K562 (cell line): Measurements from ENCODE around the gene PADI1. TPM values are rescaled to one million over a fixed set of nuclear protein-coding genes. Genes with fewer than 3 reads are reported as not detected.

Experiments used
- ATAC-seq: fragments of 200-7000 bp; cut with Tn5 transposase; 3 replicates; pipeline ENCODE4 v1.9.1; 2020; ENCODE audit warnings: moderate library complexity
- BruUV-seq: library from RNA; stranded (reverse); fragments of 400-500 nt; replicated peaks from 2 replicates; lab custom pipeline; 2021; lab: Mats Ljungman, UMichigan
- CTCF ChIA-PET: fragments of 300-600 bp; formaldehyde crosslinking; extraction: SDS; loops from one replicate; lab custom pipeline; 2021; ENCODE audit warnings: low intra/inter-chr PET ratio; lab: Yijun Ruan, JAX
- POLR2A ChIA-PET: fragments of 300-600, 350-650 bp; sonication (Branson Sonifier 250); formaldehyde crosslinking; extraction: SDS; loops from one replicate; lab custom pipeline; 2021; ENCODE audit warnings: antibody characterized with exemption, inconsistent platforms; lab: Yijun Ruan, JAX
- DNase-seq, 4 experiments: peaks; one replicate each; pipeline versions ENCODE4 v3.0.0 to v3.0.0-alpha.2; 2011 to 2018; ENCODE audit warnings: low spot score in 3 of 4, mixed read lengths in 3 of 4; ENCODE audit errors: extremely low read depth in 1 of 4
- FAIRE-seq: peaks from 2 replicates; lab custom pipeline; 2011; peaks lifted over from hg19 to GRCh38; lab: Jason Lieb, UNC
- H2AFZ ChIP-seq: 2 replicates; pipeline ENCODE4 v1.6.0; 2011; ENCODE audit warnings: low read depth, low read length, control low read depth, inconsistent platforms
- H3K27ac ChIP-seq: fragments of 200-600 bp; 3 replicates; pipeline ENCODE4 v1.8.0; 2011; ENCODE audit warnings: low read depth, mild to moderate bottlenecking, control low read depth, inconsistent platforms, low read length, moderate library complexity, mixed read lengths; ENCODE audit errors: extremely low read depth
- H3K27me3 ChIP-seq, 2 experiments: fragments of 300-600 bp in 1 of 2; 2 replicates in 1 of 2; 3 replicates in 1 of 2; pipeline versions ENCODE4 v1.6.0 to v1.8.0; 2011; ENCODE audit warnings: inconsistent platforms in 2 of 2, low read length in 2 of 2, mild to moderate bottlenecking in 1 of 2, mixed read lengths in 1 of 2, moderate library complexity in 1 of 2; ENCODE audit not compliant: control insufficient read depth in 2 of 2, insufficient read depth in 2 of 2
- H3K36me3 ChIP-seq: fragments of 300-600 bp; 3 replicates; pipeline ENCODE4 v1.8.0; 2011; ENCODE audit warnings: mild to moderate bottlenecking, low read length, inconsistent platforms; ENCODE audit not compliant: control insufficient read depth, insufficient read depth
- H3K4me1 ChIP-seq, 2 experiments: fragments of 200-600 bp in 1 of 2; replicated peaks in 1 of 2; 2 replicates in 1 of 2; 3 replicates in 1 of 2; pipeline versions ENCODE4 v1.5.1 to v1.8.0; 2011; ENCODE audit warnings: inconsistent platforms in 2 of 2, low read length in 2 of 2, mild to moderate bottlenecking in 1 of 2, mixed read lengths in 1 of 2, moderate library complexity in 1 of 2; ENCODE audit not compliant: control insufficient read depth in 2 of 2, insufficient read depth in 2 of 2
- H3K4me2 ChIP-seq: 2 replicates; pipeline ENCODE4 v1.6.1; 2011; ENCODE audit warnings: low read length, control low read depth, inconsistent platforms, mixed read lengths; ENCODE audit not compliant: insufficient read depth
- H3K4me3 ChIP-seq: fragments of 200-600 bp; sonication (generic), shearing (Covaris generic); 2 replicates; pipeline ENCODE4 v1.5.1; 2016; ENCODE audit warnings: control low read depth, inconsistent platforms
- H3K79me2 ChIP-seq: fragments of 200-600 bp; 3 replicates; pipeline ENCODE4 v1.8.0; 2011; ENCODE audit warnings: low read length, inconsistent platforms; ENCODE audit not compliant: control insufficient read depth, insufficient read depth
- H3K9ac ChIP-seq, 2 experiments: 2 replicates each; pipeline versions ENCODE4 v1.6.0 to v1.6.1; 2011; ENCODE audit warnings: low read depth in 2 of 2, low read length in 2 of 2, control low read depth in 1 of 2, inconsistent platforms in 1 of 2, mild to moderate bottlenecking in 1 of 2, mixed read lengths in 1 of 2; ENCODE audit not compliant: insufficient read depth in 1 of 2
- H3K9me1 ChIP-seq: one replicate; pipeline ENCODE4 v1.6.0; 2011; ENCODE audit warnings: inconsistent platforms, mild to moderate bottlenecking, low read length, moderate library complexity; ENCODE audit not compliant: control insufficient read depth, insufficient read depth
- H3K9me3 ChIP-seq: replicated peaks from 2 replicates; pipeline ENCODE4 v1.5.1; 2011; ENCODE audit warnings: low read depth, low read length, inconsistent platforms; ENCODE audit not compliant: control insufficient read depth, insufficient read depth
- H4K20me1 ChIP-seq: replicated peaks from 2 replicates; pipeline ENCODE4 v1.6.1; 2011; ENCODE audit warnings: low read length, inconsistent platforms, mixed read lengths; ENCODE audit not compliant: control insufficient read depth, insufficient read depth
- BRD9 ChIP-seq: fragments of 450-650 bp; IDR thresholded peaks from 2 replicates; pipeline ENCODE4 v1.6.1; 2018; ENCODE audit warnings: low read depth; ENCODE audit not compliant: partially characterized antibody
- CAMTA2 ChIP-seq: fragments of 250-450 bp; sonication (Bioruptor Pico); conservative IDR thresholded peaks from 2 replicates; pipeline ENCODE4 v1.5.1; 2022
- CEBPB ChIP-seq: fragments of 450-650 bp; IDR thresholded peaks from 2 replicates; pipeline ENCODE4 v1.6.1; 2016; ENCODE audit warnings: missing genetic modification characterization, missing compliant biosample characterization
- CTBP1 ChIP-seq: fragments of 450-650 bp; IDR thresholded peaks from 2 replicates; pipeline ENCODE4 v1.6.1; 2016; ENCODE audit warnings: borderline replicate concordance
- HDGF ChIP-seq: fragments of 450-650 bp; IDR thresholded peaks from 2 replicates; pipeline ENCODE4 v1.6.1; 2016
- HIVEP1 ChIP-seq: fragments of 250-450 bp; sonication (Bioruptor Pico); IDR thresholded peaks from 2 replicates; pipeline ENCODE4 v1.4.0; 2020; ENCODE audit warnings: mild to moderate bottlenecking
- NFATC3 ChIP-seq: fragments of 450-650 bp; IDR thresholded peaks from 2 replicates; pipeline ENCODE4 v1.6.1; 2017; ENCODE audit warnings: mild to moderate bottlenecking
- NFXL1 ChIP-seq: fragments of 450-650 bp; formaldehyde crosslinking; IDR thresholded peaks from 2 replicates; pipeline ENCODE4 v1.4.0; 2021; ENCODE audit warnings: mild to moderate bottlenecking
- PTTG1 ChIP-seq: fragments of 450-650 bp; IDR thresholded peaks from 2 replicates; pipeline ENCODE4 v1.6.1; 2016; ENCODE audit warnings: low read depth, mild to moderate bottlenecking, missing genetic modification characterization, missing compliant biosample characterization
- SRSF3 ChIP-seq: fragments of 200-400 bp; formaldehyde crosslinking; IDR thresholded peaks from 2 replicates; pipeline ENCODE4 v1.6.1; 2016; ENCODE audit warnings: mild to moderate bottlenecking, low read length, moderate library complexity; ENCODE audit not compliant: insufficient read depth
- ZKSCAN3 ChIP-seq: fragments of 250-450 bp; sonication (Bioruptor Pico); IDR thresholded peaks from 2 replicates; pipeline ENCODE4 v1.4.0; 2020
- ZNF174 ChIP-seq: fragments of 250-450 bp; sonication (Bioruptor Pico); IDR thresholded peaks from 2 replicates; pipeline ENCODE4 v1.4.0; 2020; ENCODE audit warnings: mild to moderate bottlenecking
- ZNF717 ChIP-seq: fragments of 250-450 bp; sonication (Bioruptor Pico); IDR thresholded peaks from 2 replicates; pipeline ENCODE4 v1.5.0; 2021
- WGBS: fragments of 100-300 bp; shearing (Covaris generic); methylation state at CpG from one replicate; pipeline ENCODE4 v1.1.6; 2016; ENCODE audit warnings: low coverage, mixed read lengths; ENCODE audit not compliant: insufficient coverage; ENCODE audit errors: missing lambda C conversion rate; 5-methylcytosine and 5-hydroxymethylcytosine counted together
- in situ Hi-C: fragments of 300-500 bp; cut with MboI; formaldehyde crosslinking; loops from 4 replicates; pipeline ENCODE4 v1.15.0; 2018; ENCODE audit warnings: inconsistent platforms, mixed read lengths
- intact Hi-C: fragments of 100-400 bp; cut with micrococcal nuclease; formaldehyde crosslinking; loops from 2 replicates; pipeline ENCODE4 v1.14.2; 2022
- polyA plus RNA-seq, 8 experiments: library from polyadenylated mRNA; depleted of rRNA in 4 of 8; stranded (reverse) in 5 of 8; unstranded in 3 of 8; fragments of >200 nt; fragmentation: Nextera tagmentation in 2 of 8; fragmentation: Illumina TruSeq in 1 of 8; extraction: Ambion mirVana in 2 of 8; extraction: Trizol in 1 of 8; gene quantifications; 2 replicates each; pipeline versions ENCODE4 v1.2.1 to v1.2.3, GENCODE V29; 2011 to 2014; ENCODE audit warnings: inconsistent platforms in 1 of 8, missing spikeins in 1 of 8
- total RNA-seq, 7 experiments: library from RNA; depleted of rRNA in 6 of 7; stranded (reverse); fragments of >200 nt in 6 of 7; fragmentation: Illumina TruSeq in 2 of 7; extraction: Trizol in 2 of 7; gene quantifications; 2 replicates each; pipeline versions ENCODE4 v1.2.1 to v1.2.3, GENCODE V29; 2011 to 2021; ENCODE audit warnings: low replicate concordance in 1 of 7
- TF ChIP-seq, protein P1 (sequence below), 2 experiments: fragments of 450-650 bp; conservative IDR thresholded peaks; 2 replicates each; pipeline ENCODE4 v1.6.1; 2017; ENCODE audit warnings: mild to moderate bottlenecking in 2 of 2, moderate library complexity in 2 of 2
- TF ChIP-seq, protein P2 (sequence below): fragments of 450-650 bp; formaldehyde crosslinking; IDR thresholded peaks from 2 replicates; pipeline ENCODE4 v1.4.0; 2020; ENCODE audit warnings: mild to moderate bottlenecking
- TF ChIP-seq, protein P3 (sequence below): sonication (generic); formaldehyde crosslinking; IDR thresholded peaks from 2 replicates; pipeline ENCODE4 v1.8.0; 2023; ENCODE audit warnings: missing genetic modification reagents, mild to moderate bottlenecking, borderline replicate concordance
- TF ChIP-seq, protein P4 (sequence below): fragments of 250-450 bp; sonication (Bioruptor Pico); IDR thresholded peaks from 2 replicates; pipeline ENCODE4 v1.8.0; 2021; ENCODE audit warnings: borderline replicate concordance, mild to moderate bottlenecking, moderate library complexity; ENCODE audit not compliant: poor library complexity, severe bottlenecking

PADI1 gene
- total and polyA plus RNA-seq, 9 of the 15 experiments (the other 6 are each of a cell fraction or from before 2014, with no cell fraction given) = not detected

DNA sequence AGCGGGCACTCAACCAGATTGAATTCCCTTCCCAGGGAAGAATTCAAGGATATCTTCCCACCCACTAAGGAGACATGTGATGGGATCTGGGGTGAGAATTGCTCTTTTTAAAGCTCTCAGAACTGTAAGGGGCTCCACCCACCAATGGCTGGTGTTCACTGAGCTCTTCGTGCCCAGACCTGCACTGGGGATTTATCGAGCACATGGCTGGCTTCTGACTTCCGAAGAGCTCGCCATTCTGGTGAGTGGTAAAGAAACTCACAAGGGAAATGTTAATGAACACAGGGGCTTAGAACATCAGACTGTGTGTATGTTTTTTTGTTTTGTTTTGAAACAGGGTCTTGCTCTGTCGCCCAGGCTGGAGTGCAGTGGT, 53.8 kb downstream of the PADI1 start:
- in situ Hi-C loops (no loop called here), intact Hi-C loops (no loop called here)
- no peaks in the 10 kb centered on the region for H3K9me1 ChIP-seq
- H3K79me2 ChIP-seq = no peaks in the 10 kb centered on the region
- WGBS = 1% methylated on average over 6 of the region's 6 CpGs
- no peaks in the 10 kb centered on the region for H3K36me3 ChIP-seq
- H3K27me3 ChIP-seq = peaks cover 9 to 60% of the 10 kb centered on the region in 2 experiments; a peak in 4 of 5 replicates
- no TSS peak for BruUV-seq
- H4K20me1 ChIP-seq = peaks cover 9% of the 10 kb centered on the region
- H3K4me3 ChIP-seq = no peak overlapping the region
- H3K4me1 ChIP-seq = no peaks in the 10 kb centered on the region
- H3K9ac ChIP-seq = no peak overlapping the region
- no peak for DNase-seq
- H3K4me2 ChIP-seq = no peak overlapping the region
- ChIA-PET CTCF (no interaction called here), POLR2A (interaction anchor here (1.2 to 1.4 kb wide), 2 partner anchors 9 to 11 kb away, joined by 4 to 6 read pairs; no protein-coding TSS in a partner anchor)
- no peaks in the 10 kb centered on the region for H3K9me3 ChIP-seq
- no peak overlapping the region for H2AFZ ChIP-seq
- ATAC-seq = no peak
- no peak overlapping the region for H3K27ac ChIP-seq
- FAIRE-seq = no peak
- TF ChIP-seq ZKSCAN3 (no peak), PTTG1 (tag) (no peak), NFATC3 (no peak), BRD9 (no peak), CEBPB (tag) (no peak), CAMTA2 (CRISPR knock-in tag) (no peak), ZNF717 (CRISPR knock-in tag) (no peak), ZNF174 (CRISPR knock-in tag) (no peak), CTBP1 (no peak), NFXL1 (CRISPR knock-in tag) (no peak), SRSF3 (no peak), HIVEP1 (CRISPR knock-in tag) (no peak), HDGF (no peak)
- TF ChIP-seq, protein P1, sequence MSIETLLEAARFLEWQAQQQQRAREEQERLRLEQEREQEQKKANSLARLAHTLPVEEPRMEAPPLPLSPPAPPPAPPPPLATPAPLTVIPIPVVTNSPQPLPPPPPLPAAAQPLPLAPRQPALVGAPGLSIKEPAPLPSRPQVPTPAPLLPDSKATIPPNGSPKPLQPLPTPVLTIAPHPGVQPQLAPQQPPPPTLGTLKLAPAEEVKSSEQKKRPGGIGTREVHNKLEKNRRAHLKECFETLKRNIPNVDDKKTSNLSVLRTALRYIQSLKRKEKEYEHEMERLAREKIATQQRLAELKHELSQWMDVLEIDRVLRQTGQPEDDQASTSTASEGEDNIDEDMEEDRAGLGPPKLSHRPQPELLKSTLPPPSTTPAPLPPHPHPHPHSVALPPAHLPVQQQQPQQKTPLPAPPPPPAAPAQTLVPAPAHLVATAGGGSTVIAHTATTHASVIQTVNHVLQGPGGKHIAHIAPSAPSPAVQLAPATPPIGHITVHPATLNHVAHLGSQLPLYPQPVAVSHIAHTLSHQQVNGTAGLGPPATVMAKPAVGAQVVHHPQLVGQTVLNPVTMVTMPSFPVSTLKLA (conservative IDR thresholded peaks at IDR 0.05) = no peak
- TF ChIP-seq, protein P2, sequence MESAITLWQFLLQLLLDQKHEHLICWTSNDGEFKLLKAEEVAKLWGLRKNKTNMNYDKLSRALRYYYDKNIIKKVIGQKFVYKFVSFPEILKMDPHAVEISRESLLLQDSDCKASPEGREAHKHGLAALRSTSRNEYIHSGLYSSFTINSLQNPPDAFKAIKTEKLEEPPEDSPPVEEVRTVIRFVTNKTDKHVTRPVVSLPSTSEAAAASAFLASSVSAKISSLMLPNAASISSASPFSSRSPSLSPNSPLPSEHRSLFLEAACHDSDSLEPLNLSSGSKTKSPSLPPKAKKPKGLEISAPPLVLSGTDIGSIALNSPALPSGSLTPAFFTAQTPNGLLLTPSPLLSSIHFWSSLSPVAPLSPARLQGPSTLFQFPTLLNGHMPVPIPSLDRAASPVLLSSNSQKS (CRISPR knock-in tag) = no peak
- TF ChIP-seq, protein P3, sequence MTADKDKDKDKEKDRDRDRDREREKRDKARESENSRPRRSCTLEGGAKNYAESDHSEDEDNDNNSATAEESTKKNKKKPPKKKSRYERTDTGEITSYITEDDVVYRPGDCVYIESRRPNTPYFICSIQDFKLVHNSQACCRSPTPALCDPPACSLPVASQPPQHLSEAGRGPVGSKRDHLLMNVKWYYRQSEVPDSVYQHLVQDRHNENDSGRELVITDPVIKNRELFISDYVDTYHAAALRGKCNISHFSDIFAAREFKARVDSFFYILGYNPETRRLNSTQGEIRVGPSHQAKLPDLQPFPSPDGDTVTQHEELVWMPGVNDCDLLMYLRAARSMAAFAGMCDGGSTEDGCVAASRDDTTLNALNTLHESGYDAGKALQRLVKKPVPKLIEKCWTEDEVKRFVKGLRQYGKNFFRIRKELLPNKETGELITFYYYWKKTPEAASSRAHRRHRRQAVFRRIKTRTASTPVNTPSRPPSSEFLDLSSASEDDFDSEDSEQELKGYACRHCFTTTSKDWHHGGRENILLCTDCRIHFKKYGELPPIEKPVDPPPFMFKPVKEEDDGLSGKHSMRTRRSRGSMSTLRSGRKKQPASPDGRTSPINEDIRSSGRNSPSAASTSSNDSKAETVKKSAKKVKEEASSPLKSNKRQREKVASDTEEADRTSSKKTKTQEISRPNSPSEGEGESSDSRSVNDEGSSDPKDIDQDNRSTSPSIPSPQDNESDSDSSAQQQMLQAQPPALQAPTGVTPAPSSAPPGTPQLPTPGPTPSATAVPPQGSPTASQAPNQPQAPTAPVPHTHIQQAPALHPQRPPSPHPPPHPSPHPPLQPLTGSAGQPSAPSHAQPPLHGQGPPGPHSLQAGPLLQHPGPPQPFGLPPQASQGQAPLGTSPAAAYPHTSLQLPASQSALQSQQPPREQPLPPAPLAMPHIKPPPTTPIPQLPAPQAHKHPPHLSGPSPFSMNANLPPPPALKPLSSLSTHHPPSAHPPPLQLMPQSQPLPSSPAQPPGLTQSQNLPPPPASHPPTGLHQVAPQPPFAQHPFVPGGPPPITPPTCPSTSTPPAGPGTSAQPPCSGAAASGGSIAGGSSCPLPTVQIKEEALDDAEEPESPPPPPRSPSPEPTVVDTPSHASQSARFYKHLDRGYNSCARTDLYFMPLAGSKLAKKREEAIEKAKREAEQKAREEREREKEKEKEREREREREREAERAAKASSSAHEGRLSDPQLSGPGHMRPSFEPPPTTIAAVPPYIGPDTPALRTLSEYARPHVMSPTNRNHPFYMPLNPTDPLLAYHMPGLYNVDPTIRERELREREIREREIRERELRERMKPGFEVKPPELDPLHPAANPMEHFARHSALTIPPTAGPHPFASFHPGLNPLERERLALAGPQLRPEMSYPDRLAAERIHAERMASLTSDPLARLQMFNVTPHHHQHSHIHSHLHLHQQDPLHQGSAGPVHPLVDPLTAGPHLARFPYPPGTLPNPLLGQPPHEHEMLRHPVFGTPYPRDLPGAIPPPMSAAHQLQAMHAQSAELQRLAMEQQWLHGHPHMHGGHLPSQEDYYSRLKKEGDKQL (CRISPR knock-in tag) = no peak
- TF ChIP-seq, protein P4, sequence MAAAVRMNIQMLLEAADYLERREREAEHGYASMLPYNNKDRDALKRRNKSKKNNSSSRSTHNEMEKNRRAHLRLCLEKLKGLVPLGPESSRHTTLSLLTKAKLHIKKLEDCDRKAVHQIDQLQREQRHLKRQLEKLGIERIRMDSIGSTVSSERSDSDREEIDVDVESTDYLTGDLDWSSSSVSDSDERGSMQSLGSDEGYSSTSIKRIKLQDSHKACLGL (CRISPR knock-in tag) = no peak
